Breast epithelium (tissue), 3 donors: ENCODE data around the gene PLPPR1.

Source experiments
- CTCF ChIP-seq, 3 donors: fragments of 450-650 bp; IDR thresholded peaks; one replicate each; pipeline ENCODE4 v1.5.1; 2016 to 2017; ENCODE audit warnings: antibody characterized with exemption in 3 of 3, mild to moderate bottlenecking in 3 of 3, moderate library complexity in 3 of 3
- POLR2A ChIP-seq: fragments of 450-650 bp; IDR thresholded peaks from one replicate; pipeline ENCODE4 v1.6.1; 2016; ENCODE audit warnings: antibody characterized with exemption, mild to moderate bottlenecking, moderate library complexity
- POLR2AphosphoS5 ChIP-seq, 3 donors: sonication (generic); formaldehyde crosslinking; IDR thresholded peaks; one replicate each; pipeline ENCODE4 v1.6.1; 2017; ENCODE audit warnings: antibody characterized with exemption in 3 of 3

GRCh38 chr9:101220341-101220740 lies 191.8 kb downstream of the PLPPR1 start:
- no peak for TF ChIP-seq POLR2A
- TF ChIP-seq CTCF (IDR thresholded peaks at IDR 0.05) = no peak
- TF ChIP-seq POLR2AphosphoS5 (IDR thresholded peaks at IDR 0.05) = no peak
